GM10248 (cell line): Measurements from ENCODE around the gene ADAMTS3.

Experiments
- CTCF ChIA-PET: fragments of 300-600 bp; sonication (Branson Sonifier 250); formaldehyde crosslinking; extraction: SDS; loops from one replicate; lab custom pipeline; 2021; ENCODE audit warnings: antibody characterized with exemption; lab: Yijun Ruan, JAX
- POLR2A ChIA-PET: fragments of 350-650 bp; sonication (Branson Sonifier 250); formaldehyde crosslinking; extraction: SDS; loops from one replicate; lab custom pipeline; 2020; ENCODE audit warnings: antibody characterized with exemption; lab: Yijun Ruan, JAX
- DNase-seq: peaks from one replicate; pipeline ENCODE4 v3.0.0; 2012; ENCODE audit errors: extremely low spot score
- CTCF ChIP-seq: IDR thresholded peaks from 2 replicates; pipeline ENCODE4 v1.5.1; 2012; ENCODE audit warnings: mild to moderate bottlenecking, low read depth; ENCODE audit errors: extremely low read depth, missing control alignments, control extremely low read depth

Gene ADAMTS3

GRCh38 chr4:72344418-72344817 lies 224.6 kb downstream of the ADAMTS3 start:
- POLR2A ChIA-PET = no interaction called here
- CTCF ChIA-PET = no interaction called here
- TF ChIP-seq CTCF = no peak

GRCh38 chr4:72341432-72341820 lies 227.6 kb downstream of the ADAMTS3 start:
- ChIA-PET CTCF (interaction anchor here (1.3 to 1.4 kb wide), 2 partner anchors 9 to 31 kb away, joined by 3 to 6 read pairs; no protein-coding TSS in a partner anchor), POLR2A (no interaction called here)
- no peak for DNase-seq
- no peak for TF ChIP-seq CTCF

More at GRCh38 chr4:72344418-72344817, 224.6 kb downstream of the ADAMTS3 start:
- DNase-seq = no peak

- POLR2A ChIA-PET = no interaction called here
- CTCF ChIA-PET = interaction anchor here (1.3 to 1.4 kb wide), 2 partner anchors 10 to 31 kb away, joined by 3 to 6 read pairs; no protein-coding TSS in a partner anchor
- no peak for DNase-seq
- no peak for TF ChIP-seq CTCF
These were observed 228.1 kb downstream of the ADAMTS3 start for GRCh38 chr4:72340803-72341431.

GRCh38 chr4:72338060-72338459 lies 231.0 kb downstream of the ADAMTS3 start:
- ChIA-PET POLR2A (no interaction called here), CTCF (no interaction called here)
- no peak for DNase-seq
- TF ChIP-seq CTCF = no peak

- no peak for DNase-seq
- no peak for TF ChIP-seq CTCF
- POLR2A ChIA-PET = no interaction called here
- CTCF ChIA-PET = no interaction called here
These were observed 238.6 kb downstream of the ADAMTS3 start for GRCh38 chr4:72330381-72330780.

GRCh38 chr4:72326692-72327632 lies 242.1 kb downstream of the ADAMTS3 start:
- peak; percentile 43 for TF ChIP-seq CTCF
- ChIA-PET CTCF (interaction anchor here (0.8 to 3.9 kb wide), 16 partner anchors 8 to 1119 kb away, joined by 3 to 18 read pairs (median 4); no protein-coding TSS in a partner anchor), POLR2A (interaction anchor here (0.7 kb wide), 1 partner anchor 1209 kb away, joined by 3 read pairs; no protein-coding TSS in a partner anchor)
- peak; percentile 4 for DNase-seq
